GM23338 (cell line): ENCODE results near the gene EXOC4.

Experiments
- CREB1 ChIP-seq: fragments of 250-450 bp; sonication (Bioruptor Pico); IDR thresholded peaks from 2 replicates; pipeline ENCODE4 v1.5.0; 2020; ENCODE audit warnings: low read depth, mild to moderate bottlenecking, moderate library complexity
- EZH2 ChIP-seq: fragments of 200-600 bp; sonication (generic); IDR thresholded peaks from one replicate; pipeline ENCODE4 v1.8.0; 2017; ENCODE audit warnings: antibody characterized with exemption, mild to moderate bottlenecking, low read depth; ENCODE audit not compliant: unreplicated experiment
- EZH2phosphoT487 ChIP-seq: fragments of 200-600 bp; sonication (generic); IDR thresholded peaks from one replicate; pipeline ENCODE4 v1.8.1; 2018; ENCODE audit warnings: antibody characterized with exemption; ENCODE audit not compliant: unreplicated experiment
- POLR2AphosphoS5 ChIP-seq: IDR thresholded peaks from 2 replicates; pipeline ENCODE4 v1.6.1; 2016; ENCODE audit warnings: antibody characterized with exemption, low read depth
- STAT1 ChIP-seq: IDR thresholded peaks from one replicate; pipeline ENCODE4 v1.6.1; 2016; ENCODE audit warnings: antibody characterized with exemption; ENCODE audit not compliant: unreplicated experiment
- ZNF114 ChIP-seq: fragments of 250-450 bp; sonication (Bioruptor Pico); IDR thresholded peaks from 2 replicates; pipeline ENCODE4 v1.5.0; 2020; ENCODE audit warnings: mild to moderate bottlenecking, moderate library complexity
- TF ChIP-seq, protein P1 (sequence below), 2 experiments: fragments of 200-600 bp in 1 of 2; sonication (generic) in 1 of 2; conservative IDR thresholded peaks; 2 replicates each; pipeline versions ENCODE4 v1.5.1 to v1.6.1; 2016 to 2017; ENCODE audit warnings: antibody characterized with exemption in 2 of 2, low read depth in 2 of 2, mild to moderate bottlenecking in 2 of 2, moderate library complexity in 1 of 2
- TF ChIP-seq, protein P2 (sequence below): IDR thresholded peaks from one replicate; pipeline ENCODE4 v1.6.1; 2018; ENCODE audit warnings: antibody characterized with exemption; ENCODE audit not compliant: unreplicated experiment
- TF ChIP-seq, protein P3 (sequence below): fragments of 250-450 bp; sonication (Bioruptor Pico); IDR thresholded peaks from 2 replicates; pipeline ENCODE4 v1.5.0; 2020; ENCODE audit warnings: mild to moderate bottlenecking, moderate library complexity

DNA sequence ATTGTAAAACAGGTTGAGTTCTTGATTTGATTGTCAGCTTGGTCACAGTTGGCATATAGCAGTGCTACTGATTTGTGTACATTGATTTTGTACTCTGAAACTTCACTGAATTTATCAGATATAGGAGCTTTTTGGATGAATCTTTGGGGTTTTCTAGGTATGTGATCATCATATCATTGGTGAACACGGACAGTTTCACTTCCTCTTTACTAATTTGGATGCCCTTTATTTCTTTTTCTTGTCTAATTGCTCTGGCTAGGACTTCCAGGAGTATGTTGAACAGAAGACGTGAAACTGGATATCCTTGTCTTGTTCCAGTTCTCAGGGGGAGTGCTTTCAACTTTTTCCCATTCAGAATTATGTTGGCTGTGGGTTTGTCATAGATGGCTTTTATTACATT, 86.9 kb downstream of the EXOC4 start:
- TF ChIP-seq, protein P1, sequence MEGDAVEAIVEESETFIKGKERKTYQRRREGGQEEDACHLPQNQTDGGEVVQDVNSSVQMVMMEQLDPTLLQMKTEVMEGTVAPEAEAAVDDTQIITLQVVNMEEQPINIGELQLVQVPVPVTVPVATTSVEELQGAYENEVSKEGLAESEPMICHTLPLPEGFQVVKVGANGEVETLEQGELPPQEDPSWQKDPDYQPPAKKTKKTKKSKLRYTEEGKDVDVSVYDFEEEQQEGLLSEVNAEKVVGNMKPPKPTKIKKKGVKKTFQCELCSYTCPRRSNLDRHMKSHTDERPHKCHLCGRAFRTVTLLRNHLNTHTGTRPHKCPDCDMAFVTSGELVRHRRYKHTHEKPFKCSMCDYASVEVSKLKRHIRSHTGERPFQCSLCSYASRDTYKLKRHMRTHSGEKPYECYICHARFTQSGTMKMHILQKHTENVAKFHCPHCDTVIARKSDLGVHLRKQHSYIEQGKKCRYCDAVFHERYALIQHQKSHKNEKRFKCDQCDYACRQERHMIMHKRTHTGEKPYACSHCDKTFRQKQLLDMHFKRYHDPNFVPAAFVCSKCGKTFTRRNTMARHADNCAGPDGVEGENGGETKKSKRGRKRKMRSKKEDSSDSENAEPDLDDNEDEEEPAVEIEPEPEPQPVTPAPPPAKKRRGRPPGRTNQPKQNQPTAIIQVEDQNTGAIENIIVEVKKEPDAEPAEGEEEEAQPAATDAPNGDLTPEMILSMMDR (conservative IDR thresholded peaks at IDR 0.05; ENCODE audit: low read depth in 2 of 2): no peak
- TF ChIP-seq, protein P2, sequence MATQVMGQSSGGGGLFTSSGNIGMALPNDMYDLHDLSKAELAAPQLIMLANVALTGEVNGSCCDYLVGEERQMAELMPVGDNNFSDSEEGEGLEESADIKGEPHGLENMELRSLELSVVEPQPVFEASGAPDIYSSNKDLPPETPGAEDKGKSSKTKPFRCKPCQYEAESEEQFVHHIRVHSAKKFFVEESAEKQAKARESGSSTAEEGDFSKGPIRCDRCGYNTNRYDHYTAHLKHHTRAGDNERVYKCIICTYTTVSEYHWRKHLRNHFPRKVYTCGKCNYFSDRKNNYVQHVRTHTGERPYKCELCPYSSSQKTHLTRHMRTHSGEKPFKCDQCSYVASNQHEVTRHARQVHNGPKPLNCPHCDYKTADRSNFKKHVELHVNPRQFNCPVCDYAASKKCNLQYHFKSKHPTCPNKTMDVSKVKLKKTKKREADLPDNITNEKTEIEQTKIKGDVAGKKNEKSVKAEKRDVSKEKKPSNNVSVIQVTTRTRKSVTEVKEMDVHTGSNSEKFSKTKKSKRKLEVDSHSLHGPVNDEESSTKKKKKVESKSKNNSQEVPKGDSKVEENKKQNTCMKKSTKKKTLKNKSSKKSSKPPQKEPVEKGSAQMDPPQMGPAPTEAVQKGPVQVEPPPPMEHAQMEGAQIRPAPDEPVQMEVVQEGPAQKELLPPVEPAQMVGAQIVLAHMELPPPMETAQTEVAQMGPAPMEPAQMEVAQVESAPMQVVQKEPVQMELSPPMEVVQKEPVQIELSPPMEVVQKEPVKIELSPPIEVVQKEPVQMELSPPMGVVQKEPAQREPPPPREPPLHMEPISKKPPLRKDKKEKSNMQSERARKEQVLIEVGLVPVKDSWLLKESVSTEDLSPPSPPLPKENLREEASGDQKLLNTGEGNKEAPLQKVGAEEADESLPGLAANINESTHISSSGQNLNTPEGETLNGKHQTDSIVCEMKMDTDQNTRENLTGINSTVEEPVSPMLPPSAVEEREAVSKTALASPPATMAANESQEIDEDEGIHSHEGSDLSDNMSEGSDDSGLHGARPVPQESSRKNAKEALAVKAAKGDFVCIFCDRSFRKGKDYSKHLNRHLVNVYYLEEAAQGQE: no peak
- TF ChIP-seq CREB1 (CRISPR knock-in tag) (no peak), EZH2 (no peak), POLR2AphosphoS5 (no peak), EZH2phosphoT487 (no peak), ZNF114 (CRISPR knock-in tag) (no peak), STAT1 (no peak)
- TF ChIP-seq, protein P3, sequence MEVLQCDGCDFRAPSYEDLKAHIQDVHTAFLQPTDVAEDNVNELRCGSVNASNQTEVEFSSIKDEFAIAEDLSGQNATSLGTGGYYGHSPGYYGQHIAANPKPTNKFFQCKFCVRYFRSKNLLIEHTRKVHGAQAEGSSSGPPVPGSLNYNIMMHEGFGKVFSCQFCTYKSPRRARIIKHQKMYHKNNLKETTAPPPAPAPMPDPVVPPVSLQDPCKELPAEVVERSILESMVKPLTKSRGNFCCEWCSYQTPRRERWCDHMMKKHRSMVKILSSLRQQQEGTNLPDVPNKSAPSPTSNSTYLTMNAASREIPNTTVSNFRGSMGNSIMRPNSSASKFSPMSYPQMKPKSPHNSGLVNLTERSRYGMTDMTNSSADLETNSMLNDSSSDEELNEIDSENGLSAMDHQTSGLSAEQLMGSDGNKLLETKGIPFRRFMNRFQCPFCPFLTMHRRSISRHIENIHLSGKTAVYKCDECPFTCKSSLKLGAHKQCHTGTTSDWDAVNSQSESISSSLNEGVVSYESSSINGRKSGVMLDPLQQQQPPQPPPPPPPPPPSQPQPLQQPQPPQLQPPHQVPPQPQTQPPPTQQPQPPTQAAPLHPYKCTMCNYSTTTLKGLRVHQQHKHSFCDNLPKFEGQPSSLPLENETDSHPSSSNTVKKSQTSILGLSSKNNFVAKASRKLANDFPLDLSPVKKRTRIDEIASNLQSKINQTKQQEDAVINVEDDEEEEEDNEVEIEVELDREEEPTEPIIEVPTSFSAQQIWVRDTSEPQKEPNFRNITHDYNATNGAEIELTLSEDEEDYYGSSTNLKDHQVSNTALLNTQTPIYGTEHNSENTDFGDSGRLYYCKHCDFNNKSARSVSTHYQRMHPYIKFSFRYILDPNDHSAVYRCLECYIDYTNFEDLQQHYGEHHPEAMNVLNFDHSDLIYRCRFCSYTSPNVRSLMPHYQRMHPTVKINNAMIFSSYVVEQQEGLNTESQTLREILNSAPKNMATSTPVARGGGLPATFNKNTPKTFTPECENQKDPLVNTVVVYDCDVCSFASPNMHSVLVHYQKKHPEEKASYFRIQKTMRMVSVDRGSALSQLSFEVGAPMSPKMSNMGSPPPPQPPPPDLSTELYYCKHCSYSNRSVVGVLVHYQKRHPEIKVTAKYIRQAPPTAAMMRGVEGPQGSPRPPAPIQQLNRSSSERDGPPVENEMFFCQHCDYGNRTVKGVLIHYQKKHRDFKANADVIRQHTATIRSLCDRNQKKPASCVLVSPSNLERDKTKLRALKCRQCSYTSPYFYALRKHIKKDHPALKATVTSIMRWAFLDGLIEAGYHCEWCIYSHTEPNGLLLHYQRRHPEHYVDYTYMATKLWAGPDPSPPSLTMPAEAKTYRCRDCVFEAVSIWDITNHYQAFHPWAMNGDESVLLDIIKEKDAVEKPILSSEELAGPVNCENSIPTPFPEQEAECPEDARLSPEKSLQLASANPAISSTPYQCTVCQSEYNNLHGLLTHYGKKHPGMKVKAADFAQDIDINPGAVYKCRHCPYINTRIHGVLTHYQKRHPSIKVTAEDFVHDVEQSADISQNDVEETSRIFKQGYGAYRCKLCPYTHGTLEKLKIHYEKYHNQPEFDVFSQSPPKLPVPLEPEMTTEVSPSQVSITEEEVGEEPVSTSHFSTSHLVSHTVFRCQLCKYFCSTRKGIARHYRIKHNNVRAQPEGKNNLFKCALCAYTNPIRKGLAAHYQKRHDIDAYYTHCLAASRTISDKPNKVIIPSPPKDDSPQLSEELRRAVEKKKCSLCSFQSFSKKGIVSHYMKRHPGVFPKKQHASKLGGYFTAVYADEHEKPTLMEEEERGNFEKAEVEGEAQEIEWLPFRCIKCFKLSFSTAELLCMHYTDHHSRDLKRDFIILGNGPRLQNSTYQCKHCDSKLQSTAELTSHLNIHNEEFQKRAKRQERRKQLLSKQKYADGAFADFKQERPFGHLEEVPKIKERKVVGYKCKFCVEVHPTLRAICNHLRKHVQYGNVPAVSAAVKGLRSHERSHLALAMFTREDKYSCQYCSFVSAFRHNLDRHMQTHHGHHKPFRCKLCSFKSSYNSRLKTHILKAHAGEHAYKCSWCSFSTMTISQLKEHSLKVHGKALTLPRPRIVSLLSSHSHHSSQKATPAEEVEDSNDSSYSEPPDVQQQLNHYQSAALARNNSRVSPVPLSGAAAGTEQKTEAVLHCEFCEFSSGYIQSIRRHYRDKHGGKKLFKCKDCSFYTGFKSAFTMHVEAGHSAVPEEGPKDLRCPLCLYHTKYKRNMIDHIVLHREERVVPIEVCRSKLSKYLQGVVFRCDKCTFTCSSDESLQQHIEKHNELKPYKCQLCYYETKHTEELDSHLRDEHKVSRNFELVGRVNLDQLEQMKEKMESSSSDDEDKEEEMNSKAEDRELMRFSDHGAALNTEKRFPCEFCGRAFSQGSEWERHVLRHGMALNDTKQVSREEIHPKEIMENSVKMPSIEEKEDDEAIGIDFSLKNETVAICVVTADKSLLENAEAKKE (CRISPR knock-in tag): no peak
